HG03558 (cell line): Measurements from ENCODE around the gene RFLNA.
"Not testable (repeated sequence)": the region's sequence is repeated elsewhere in the genome, so short reads cannot be mapped to it uniquely, and the experiment has no call there.

ENCODE experiments used
- ATAC-seq: cut with Tn5 transposase; IDR thresholded peaks from one replicate; pipeline ENCODE4 v1.9.1; 2021; ENCODE audit warnings: moderate number of reproducible peaks; ENCODE audit not compliant: unreplicated experiment; ENCODE audit errors: extremely low read depth

The RFLNA gene

GRCh38 chr12:124281309-124281708, 13.6 kb upstream of the RFLNA start:
- ATAC-seq: no peak

- ATAC-seq: no peak
Measured at GRCh38 chr12:124282287-124282686, 12.6 kb upstream of the RFLNA start.

- no peak for ATAC-seq
Measured at GRCh38 chr12:124283326-124283725, 11.6 kb upstream of the RFLNA start.

GRCh38 chr12:124284368-124284767, 10.5 kb upstream of the RFLNA start:
- ATAC-seq: no peak

- no peak for ATAC-seq
Measured at GRCh38 chr12:124286414-124286813, 8.5 kb upstream of the RFLNA start.

GRCh38 chr12:124286971-124287370, 7.9 kb upstream of the RFLNA start:
- ATAC-seq: no peak

- ATAC-seq: no peak
Measured at GRCh38 chr12:124289634-124290600, 5.0 kb upstream of the RFLNA start.

- no peak for ATAC-seq
Measured at GRCh38 chr12:124292385-124292784, 2.5 kb upstream of the RFLNA start.

GRCh38 chr12:124293286-124294003, 1.4 kb upstream of the RFLNA start:
- no peak for ATAC-seq

GRCh38 chr12:124295431-124296058, 652 bp downstream of the RFLNA start:
- no peak for ATAC-seq

- ATAC-seq: no peak
Measured at GRCh38 chr12:124296295-124296915, 1.5 kb downstream of the RFLNA start.

- no peak for ATAC-seq
Measured at GRCh38 chr12:124296916-124297351, 2.0 kb downstream of the RFLNA start.

- no peak for ATAC-seq
Measured at GRCh38 chr12:124297389-124297788, 2.5 kb downstream of the RFLNA start.

GRCh38 chr12:124297856-124298255, 3.0 kb downstream of the RFLNA start:
- ATAC-seq: no peak

- ATAC-seq: no peak
Measured at GRCh38 chr12:124298685-124299410, 4.0 kb downstream of the RFLNA start.

GRCh38 chr12:124299628-124300388, 4.9 kb downstream of the RFLNA start:
- ATAC-seq: no peak

GRCh38 chr12:124300657-124301056, 5.8 kb downstream of the RFLNA start:
- not testable (repeated sequence) for ATAC-seq

- ATAC-seq: no peak
Measured at GRCh38 chr12:124301084-124301654, 6.3 kb downstream of the RFLNA start.
